NCI-H2029 treated with DMSO at 0.1 percent for 48 hours (cell line): ENCODE data around the gene SMAD2.
"Not testable (repeated sequence)": the region's sequence is repeated elsewhere in the genome, so short reads cannot be mapped to it uniquely, and the experiment has no call there.

Experiments used
- DNase-seq: peaks from one replicate; lab custom pipeline; 2025; lab: John Stamatoyannopoulos, UW

The SMAD2 gene

DNA sequence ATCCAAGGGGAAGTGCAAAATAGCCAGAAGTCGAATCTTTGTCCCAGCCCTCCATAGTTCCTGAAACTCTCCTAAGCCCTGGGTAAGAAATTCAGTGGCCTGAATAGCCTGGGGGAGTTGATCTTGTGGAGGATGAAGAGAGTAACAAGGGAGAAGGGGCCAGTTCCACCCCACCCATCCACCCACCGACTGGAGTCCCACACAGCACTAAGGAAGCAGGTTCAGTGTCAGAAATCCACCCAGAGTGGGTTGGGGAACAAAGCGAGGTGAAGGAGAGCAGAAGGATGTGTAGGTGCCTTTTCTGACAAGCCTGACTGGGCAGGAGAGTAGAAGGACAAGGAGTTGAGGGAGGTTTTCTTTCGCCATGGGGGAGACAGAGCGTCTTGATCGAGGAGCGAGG, 136.8 kb downstream of the SMAD2 start:
- no peak for DNase-seq

- DNase-seq: no peak
These were observed 138.9 kb downstream of the SMAD2 start for GRCh38 chr18:47791461-47791985.

- no peak for DNase-seq
These were observed 140.4 kb downstream of the SMAD2 start for GRCh38 chr18:47790036-47790435.

DNA sequence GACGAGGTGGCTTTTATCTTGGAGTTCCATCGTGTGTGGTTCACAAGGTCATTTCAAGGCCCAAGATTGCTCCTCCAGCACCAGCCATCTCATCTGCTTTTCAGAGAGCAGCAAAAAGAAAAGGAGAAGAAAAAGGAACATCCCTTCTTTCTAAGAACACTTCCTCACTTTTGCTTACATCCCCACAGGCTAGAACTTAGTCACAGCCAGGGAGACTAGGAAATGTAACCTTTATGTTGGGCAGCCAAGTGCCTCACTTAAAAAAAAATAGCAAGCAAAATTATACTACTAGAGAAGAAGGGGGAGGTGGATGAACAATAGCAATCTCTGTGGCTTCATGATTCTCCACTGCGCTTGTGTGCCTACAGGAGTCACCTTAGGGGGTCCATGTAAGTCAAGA, 141.8 kb downstream of the SMAD2 start:
- no peak for DNase-seq

DNA sequence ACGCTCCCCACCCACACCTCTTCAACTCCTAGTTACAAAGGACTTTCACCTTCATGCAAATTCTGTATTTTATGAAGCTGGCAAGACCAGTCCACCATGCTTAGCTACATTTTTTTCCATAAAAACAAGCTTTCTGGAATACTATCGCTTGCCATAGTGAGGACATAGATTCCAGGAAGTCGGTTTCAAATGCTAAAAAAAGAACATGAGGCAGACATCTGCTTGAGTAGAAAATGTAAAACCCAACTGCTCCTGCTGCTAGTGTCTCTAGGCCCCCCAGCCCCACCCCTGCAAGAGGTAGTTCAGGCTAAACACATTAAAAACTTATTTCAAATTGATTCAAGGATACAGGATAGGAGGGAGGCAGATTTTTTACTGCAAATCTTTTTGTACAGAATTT, 148.9 kb downstream of the SMAD2 start:
- no peak for DNase-seq

GRCh38 chr18:47780011-47780725, 150.3 kb downstream of the SMAD2 start:
- no peak for DNase-seq

DNA sequence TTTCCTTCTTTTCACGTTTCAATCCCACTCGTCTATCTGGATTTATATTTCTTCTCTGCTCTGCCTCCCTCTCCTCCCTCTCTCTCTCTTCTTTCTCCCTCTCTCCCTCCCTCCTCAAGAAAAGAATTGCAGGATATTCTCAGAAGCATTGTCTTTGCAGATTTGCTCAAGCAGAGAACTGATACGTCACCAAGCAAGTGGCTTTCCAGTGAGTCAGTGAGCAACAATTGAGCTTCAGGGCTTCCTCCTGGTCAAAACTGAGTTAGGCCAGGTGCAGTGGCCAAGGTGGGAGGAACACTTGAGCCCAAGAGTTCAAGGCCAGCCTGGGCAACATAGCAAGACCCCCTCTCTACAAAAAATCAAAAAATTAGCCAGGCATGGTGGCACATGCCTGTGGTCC, 151.1 kb downstream of the SMAD2 start:
- DNase-seq: no peak

DNA sequence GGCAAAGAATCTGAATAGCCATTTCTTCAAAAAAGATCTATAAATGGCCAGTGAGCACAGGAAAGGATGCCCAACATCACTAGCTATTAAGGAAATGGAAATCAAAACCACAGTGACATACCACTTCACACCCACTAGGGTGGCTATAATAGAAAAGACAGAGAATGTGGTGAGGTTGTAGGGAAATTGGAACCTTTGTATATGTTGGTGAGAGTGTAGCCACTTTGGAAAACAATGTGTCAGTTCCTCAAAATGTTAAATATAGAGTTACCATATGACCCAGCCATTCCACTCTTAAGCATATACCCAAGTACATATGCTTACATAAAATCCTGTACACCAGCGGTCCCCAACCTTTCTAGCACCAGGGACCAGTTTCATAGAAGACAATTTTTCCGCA, 152.8 kb downstream of the SMAD2 start:
- no peak for DNase-seq

DNA sequence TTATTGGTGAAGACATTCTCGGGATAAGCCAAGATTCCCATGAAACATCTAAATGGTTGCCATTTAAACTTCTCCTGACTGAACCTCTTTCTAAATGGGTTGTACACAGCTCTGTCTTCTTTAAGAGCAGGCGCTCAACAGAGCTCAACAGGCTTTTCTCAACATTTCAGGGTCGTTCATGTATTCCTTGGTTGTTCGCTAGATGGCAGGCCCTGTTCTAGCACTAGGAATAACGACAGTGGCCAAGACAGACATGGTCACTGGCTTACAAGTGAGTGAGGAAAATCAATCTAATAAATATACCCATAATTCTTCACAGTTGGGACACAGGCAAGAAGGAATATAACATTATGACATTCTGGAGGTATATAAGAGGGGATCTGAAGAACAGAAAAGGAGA, 154.5 kb downstream of the SMAD2 start:
- no peak for DNase-seq

DNA sequence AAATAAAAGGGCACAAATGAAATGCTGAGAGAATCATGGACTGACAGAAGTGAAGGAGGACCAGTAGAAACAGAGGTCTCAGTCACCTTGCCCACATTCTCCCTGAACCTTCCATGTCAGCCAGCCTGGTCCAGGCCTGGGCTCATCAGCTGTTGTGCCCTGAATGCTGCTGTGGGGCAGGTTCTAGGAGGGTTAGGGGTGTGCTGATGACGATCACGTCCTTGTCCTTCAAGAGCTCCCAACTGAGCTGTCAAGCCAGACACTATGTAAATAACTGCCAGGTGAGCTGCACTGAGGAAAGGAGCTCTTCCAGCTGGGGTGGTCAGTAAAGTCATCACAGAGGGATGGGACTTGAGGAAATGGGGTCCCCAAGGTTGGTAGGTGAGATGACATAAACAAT, 156.5 kb downstream of the SMAD2 start:
- DNase-seq: no peak

- peak; percentile 22 for DNase-seq
These were observed 157.8 kb downstream of the SMAD2 start for GRCh38 chr18:47772374-47773248.

- DNase-seq: no peak
These were observed 158.5 kb downstream of the SMAD2 start for GRCh38 chr18:47771922-47772321.

DNA sequence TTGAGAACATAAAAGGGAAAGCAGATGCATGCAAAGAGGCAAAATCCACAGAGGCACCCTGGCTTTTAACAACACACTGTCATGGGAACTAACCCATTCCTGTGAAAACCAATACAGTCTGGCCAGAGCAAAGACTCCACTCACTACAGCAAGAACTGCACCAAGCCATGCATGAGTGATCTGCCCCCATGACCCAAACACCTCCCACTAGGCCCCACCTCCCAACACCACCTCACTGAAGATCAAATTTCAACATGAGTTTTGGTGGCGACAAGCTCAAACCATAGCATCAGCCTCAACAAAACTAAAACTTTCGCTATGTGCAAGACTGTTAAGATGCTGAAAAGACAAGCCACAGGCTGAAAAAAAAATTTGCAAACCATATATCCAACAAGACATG, 162.8 kb downstream of the SMAD2 start:
- DNase-seq: no peak

DNA sequence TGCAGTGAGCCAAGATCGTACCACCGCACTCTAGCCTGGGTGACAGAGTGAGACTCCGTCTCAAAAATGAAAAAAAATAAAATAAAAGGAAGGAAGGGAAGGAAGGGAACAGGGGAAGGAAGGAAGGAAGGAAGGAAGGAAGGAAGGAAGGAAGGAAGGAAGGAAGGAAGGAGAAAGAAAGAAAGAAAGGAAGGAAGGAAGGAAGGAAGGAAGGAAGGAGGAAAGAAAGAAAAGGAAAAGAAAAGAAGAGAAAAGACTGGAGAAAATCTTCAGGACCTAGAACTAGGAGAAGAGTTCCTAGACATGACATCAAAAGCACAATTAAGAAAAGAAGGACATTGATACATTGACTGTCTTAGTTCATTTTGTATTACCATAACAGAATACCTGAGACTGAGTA, 163.3 kb downstream of the SMAD2 start:
- DNase-seq: not testable (repeated sequence)
